GM15510 (cell line): ENCODE results near the gene PI4KA.

Experiments used
- POLR2A ChIP-seq: IDR thresholded peaks from 3 replicates; pipeline ENCODE4 v1.6.1; 2011; ENCODE audit warnings: borderline replicate concordance; ENCODE audit not compliant: insufficient read length; ENCODE audit errors: extremely low read depth

The PI4KA gene

GRCh38 chr22:20746431-20747189 lies 112.0 kb downstream of the PI4KA start:
- no peak for TF ChIP-seq POLR2A

GRCh38 chr22:20745119-20745518 lies 113.5 kb downstream of the PI4KA start:
- TF ChIP-seq POLR2A: no peak

- TF ChIP-seq POLR2A: no peak
Observed at GRCh38 chr22:20744456-20744855, 114.2 kb downstream of the PI4KA start.

- TF ChIP-seq POLR2A: no peak
Observed at GRCh38 chr22:20742764-20743163, 115.8 kb downstream of the PI4KA start.

- no peak for TF ChIP-seq POLR2A
Observed at GRCh38 chr22:20741634-20742581, 116.7 kb downstream of the PI4KA start.

- TF ChIP-seq POLR2A: no peak
Observed at GRCh38 chr22:20741008-20741633, 117.5 kb downstream of the PI4KA start.

- no peak for TF ChIP-seq POLR2A
Observed at GRCh38 chr22:20740222-20740951, 118.2 kb downstream of the PI4KA start.

GRCh38 chr22:20738394-20739089 lies 120.1 kb downstream of the PI4KA start:
- no peak for TF ChIP-seq POLR2A

- TF ChIP-seq POLR2A: no peak
Observed at GRCh38 chr22:20729194-20729593, 129.4 kb downstream of the PI4KA start.

- no peak for TF ChIP-seq POLR2A
Observed at GRCh38 chr22:20728523-20729190, 130.0 kb downstream of the PI4KA start.

- no peak for TF ChIP-seq POLR2A
Observed at GRCh38 chr22:20727118-20728015, 131.2 kb downstream of the PI4KA start.

- no peak for TF ChIP-seq POLR2A
Observed at GRCh38 chr22:20725987-20726558, 132.5 kb downstream of the PI4KA start.
